22Rv1 (cell line): Measurements from ENCODE around the gene OGG1.

ENCODE experiments used
- CTCF ChIP-seq: fragments of 450-650 bp; IDR thresholded peaks from 2 replicates; pipeline ENCODE4 v1.5.1; 2017; ENCODE audit warnings: mild to moderate bottlenecking
- ZFX ChIP-seq: fragments of 450-650 bp; IDR thresholded peaks from 2 replicates; pipeline ENCODE4 v1.6.1; 2017; ENCODE audit warnings: antibody characterized with exemption, borderline replicate concordance

GRCh38 chr3:9744162-9744561 lies 5.6 kb upstream of the OGG1 start:
- TF ChIP-seq CTCF = no peak
- no peak for TF ChIP-seq ZFX
